Endothelial cell of umbilical vein (primary cell): ENCODE results near the gene MYO1C. TPM values are rescaled to one million over a fixed set of nuclear protein-coding genes. Genes with fewer than 3 reads are reported as not detected.

Experiments used
- BruUV-seq: library from RNA; stranded (reverse); fragments of 400-500 nt; replicated peaks from 2 replicates; lab custom pipeline; 2021; lab: Mats Ljungman, UMichigan
- CTCF ChIA-PET: fragments of 300-600, 350-600 bp; sonication (Branson Sonifier 250); formaldehyde crosslinking; loops from one replicate; lab custom pipeline; 2021; ENCODE audit warnings: antibody characterized with exemption, inconsistent platforms; lab: Charles Lee
- POLR2A ChIA-PET: fragments of 300-600, 350-600 bp; sonication (Branson Sonifier 250); formaldehyde crosslinking; loops from one replicate; lab custom pipeline; 2021; ENCODE audit warnings: antibody characterized with exemption, inconsistent platforms; lab: Charles Lee
- DNase-seq: peaks from one replicate; pipeline ENCODE4 v3.0.0-alpha.2; 2011; ENCODE audit warnings: low read depth, low spot score
- FAIRE-seq: peaks from 2 replicates; lab custom pipeline; 2011; peaks lifted over from hg19 to GRCh38; lab: Jason Lieb, UNC
- H2AFZ ChIP-seq: 2 replicates; pipeline ENCODE4 v1.6.0; 2012; ENCODE audit warnings: low read depth, low read length, control low read depth, inconsistent platforms
- H3K27ac ChIP-seq: 2 replicates; pipeline ENCODE4 v1.5.1; 2011; ENCODE audit warnings: low read depth, mild to moderate bottlenecking, control low read depth, low read length, moderate library complexity; ENCODE audit not compliant: insufficient read depth
- H3K27me3 ChIP-seq, 2 experiments: 2 replicates each; pipeline versions ENCODE4 v1.6.0 to v1.6.1; 2011; ENCODE audit warnings: low read length in 2 of 2, mixed read lengths in 1 of 2; ENCODE audit not compliant: control insufficient read depth in 2 of 2, insufficient read depth in 2 of 2
- H3K36me3 ChIP-seq, 2 experiments: 2 replicates in 1 of 2; 3 replicates in 1 of 2; pipeline ENCODE4 v1.5.1; 2011; ENCODE audit warnings: low read length in 2 of 2, mild to moderate bottlenecking in 1 of 2, moderate library complexity in 1 of 2; ENCODE audit not compliant: control insufficient read depth in 2 of 2, insufficient read depth in 2 of 2; ENCODE audit errors: extremely low read depth in 1 of 2
- H3K4me1 ChIP-seq: 3 replicates; pipeline ENCODE4 v1.5.1; 2011; ENCODE audit warnings: mild to moderate bottlenecking, low read length; ENCODE audit not compliant: control insufficient read depth, insufficient read depth; ENCODE audit errors: extremely low read depth
- H3K4me2 ChIP-seq: 2 replicates; pipeline ENCODE4 v1.6.1; 2011; ENCODE audit warnings: low read length, control low read depth, mixed read lengths; ENCODE audit not compliant: insufficient read depth
- H3K4me3 ChIP-seq, 3 experiments: fragments of 200-600 bp in 1 of 3; sonication (generic), shearing (Covaris generic) in 1 of 3; replicated peaks in 1 of 3; 2 replicates each; pipeline ENCODE4 v1.5.1; 2011 to 2016; ENCODE audit warnings: control low read depth in 3 of 3, low read length in 3 of 3, mild to moderate bottlenecking in 2 of 3, inconsistent platforms in 1 of 3, low read depth in 1 of 3, moderate library complexity in 1 of 3; ENCODE audit not compliant: insufficient read depth in 1 of 3
- H3K79me2 ChIP-seq: 2 replicates; pipeline ENCODE4 v1.6.0; 2012; ENCODE audit warnings: low read length, inconsistent platforms; ENCODE audit not compliant: control insufficient read depth, insufficient read depth
- H3K9ac ChIP-seq: replicated peaks from 2 replicates; pipeline ENCODE3; 2011; ENCODE audit warnings: low read length, control low read depth; ENCODE audit not compliant: insufficient read depth; ENCODE audit errors: extremely low read depth
- H3K9me1 ChIP-seq: replicated peaks from 3 replicates; pipeline ENCODE4 v1.6.0; 2011; ENCODE audit warnings: mild to moderate bottlenecking, low read length; ENCODE audit not compliant: control insufficient read depth, insufficient read depth; ENCODE audit errors: extremely low read depth
- H3K9me3 ChIP-seq: replicated peaks from 2 replicates; pipeline ENCODE4 v1.5.1; 2012; ENCODE audit warnings: low read length, inconsistent platforms; ENCODE audit not compliant: control insufficient read depth, insufficient read depth
- H4K20me1 ChIP-seq: replicated peaks from 2 replicates; pipeline ENCODE3; 2011; ENCODE audit warnings: mild to moderate bottlenecking, low read length; ENCODE audit not compliant: control insufficient read depth, insufficient read depth; ENCODE audit errors: extremely low read depth
- EZH2 ChIP-seq: IDR thresholded peaks from 2 replicates; pipeline ENCODE4 v1.6.1; 2012; ENCODE audit warnings: borderline replicate concordance, low read depth, mild to moderate bottlenecking, moderate library complexity, low read length, inconsistent platforms; ENCODE audit not compliant: severe bottlenecking
- FOS ChIP-seq: IDR thresholded peaks from 2 replicates; pipeline ENCODE4 v1.6.1; 2011; ENCODE audit warnings: mild to moderate bottlenecking, low read length, moderate library complexity, borderline replicate concordance; ENCODE audit not compliant: insufficient read depth
- GATA2 ChIP-seq: IDR thresholded peaks from 2 replicates; pipeline ENCODE4 v1.7.0; 2011; ENCODE audit warnings: low read depth, mild to moderate bottlenecking, moderate library complexity, mixed read lengths, low read length; ENCODE audit not compliant: insufficient read length, insufficient read depth
- MYC ChIP-seq: IDR thresholded peaks from one replicate; pipeline ENCODE4 v1.6.1; 2011; ENCODE audit warnings: mild to moderate bottlenecking, low read depth, low read length
- POLR2A ChIP-seq: IDR thresholded peaks from 2 replicates; pipeline ENCODE4 v1.6.1; 2012; ENCODE audit warnings: low read depth, mild to moderate bottlenecking, control low read depth, low read length
- POLR2AphosphoS5 ChIP-seq: IDR thresholded peaks from 2 replicates; pipeline ENCODE4 v1.6.1; 2012; ENCODE audit warnings: low read depth, mild to moderate bottlenecking, control low read depth, low read length, moderate library complexity; ENCODE audit not compliant: insufficient read depth
- dilution Hi-C: fragments of 300-500 bp; cut with MboI; formaldehyde crosslinking; loops from one replicate; pipeline ENCODE4 v1.15.0; 2019; ENCODE audit warnings: low sequenced_read_pairs; ENCODE audit not compliant: extremely low pct_ligation_motif_present
- intact Hi-C: fragments of 100-400 bp; cut with micrococcal nuclease; formaldehyde crosslinking; loops from one replicate; pipeline ENCODE4 v1.10.0; 2022
- polyA plus RNA-seq, 4 experiments: library from polyadenylated mRNA; depleted of rRNA in 3 of 4; stranded (reverse) in 3 of 4; unstranded in 1 of 4; fragments of >200 nt; gene quantifications; 2 replicates each; pipeline versions ENCODE4 v1.2.1 to v1.2.3, GENCODE V29; 2011 to 2012; ENCODE audit warnings: missing spikeins in 1 of 4
- total RNA-seq: library from RNA; stranded (reverse); gene quantifications from 2 replicates; pipeline ENCODE4 v1.2.3, GENCODE V29; 2021
- TF ChIP-seq, protein P1 (sequence below), 2 donors: IDR thresholded peaks; 1 replicate in 1 of 2; 2 replicates in 1 of 2; pipeline ENCODE4 v1.5.1; 2011; ENCODE audit warnings: low read length in 2 of 2, mild to moderate bottlenecking in 2 of 2, moderate library complexity in 2 of 2, control low read depth in 1 of 2, inconsistent platforms in 1 of 2, low read depth in 1 of 2; ENCODE audit not compliant: insufficient read depth in 1 of 2; ENCODE audit errors: extremely low read depth in 1 of 2
- TF ChIP-seq, protein P2 (sequence below): IDR thresholded peaks from 2 replicates; pipeline ENCODE4 v1.6.1; 2011; ENCODE audit not compliant: insufficient read depth, insufficient read length

Gene MYO1C
- total and polyA plus RNA-seq, 2 donors (not counting 3 experiments of a cell fraction or from before 2014, with no cell fraction given): 141 to 206 TPM

DNA sequence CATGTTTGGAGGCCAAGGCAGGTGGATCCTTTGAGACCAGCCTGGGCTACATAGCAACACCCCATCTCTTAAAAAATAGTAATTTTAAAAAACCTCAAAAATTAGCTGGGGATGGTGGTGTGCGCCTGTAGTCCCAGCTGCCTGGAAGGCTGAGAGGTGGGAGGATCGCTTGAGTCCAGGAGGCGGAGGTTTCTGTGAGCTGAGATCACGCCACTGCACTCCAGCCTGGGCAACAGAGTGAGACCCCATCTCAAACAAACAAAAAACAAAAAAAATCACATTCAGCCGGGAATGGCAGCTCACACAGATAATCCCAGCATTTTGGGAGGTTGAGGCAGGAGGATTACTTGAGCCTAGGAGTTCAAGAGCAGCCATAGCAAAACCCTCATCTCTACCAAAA, 76.1 kb downstream of the MYO1C start:
- Histone ChIP-seq H3K4me1 (peaks cover 12% of the 10 kb centered on the region), H3K79me2 (peaks cover 9% of the 10 kb centered on the region), H3K27ac (no peak overlapping the region), H2AFZ (no peak overlapping the region), H4K20me1 (no peaks in the 10 kb centered on the region), H3K27me3 (no peaks in the 10 kb centered on the region), H3K4me3 (no peak overlapping the region), H3K9ac (no peak overlapping the region), H3K9me3 (no peaks in the 10 kb centered on the region), H3K9me1 (no peaks in the 10 kb centered on the region), H3K36me3 (peaks cover 3 to 12% of the 10 kb centered on the region in 2 experiments), H3K4me2 (no peak overlapping the region)
- ChIA-PET POLR2A (no interaction called here), CTCF (interaction anchor here (1.3 kb wide), 1 partner anchor 51 kb away, joined by 3 read pairs; no protein-coding TSS in a partner anchor)
- no peak for DNase-seq
- BruUV-seq: no TSS peak
- dilution Hi-C loops: no loop called here
- no peak for FAIRE-seq
- intact Hi-C loops: no loop called here
- TF ChIP-seq FOS: no peak
- TF ChIP-seq, protein P1, sequence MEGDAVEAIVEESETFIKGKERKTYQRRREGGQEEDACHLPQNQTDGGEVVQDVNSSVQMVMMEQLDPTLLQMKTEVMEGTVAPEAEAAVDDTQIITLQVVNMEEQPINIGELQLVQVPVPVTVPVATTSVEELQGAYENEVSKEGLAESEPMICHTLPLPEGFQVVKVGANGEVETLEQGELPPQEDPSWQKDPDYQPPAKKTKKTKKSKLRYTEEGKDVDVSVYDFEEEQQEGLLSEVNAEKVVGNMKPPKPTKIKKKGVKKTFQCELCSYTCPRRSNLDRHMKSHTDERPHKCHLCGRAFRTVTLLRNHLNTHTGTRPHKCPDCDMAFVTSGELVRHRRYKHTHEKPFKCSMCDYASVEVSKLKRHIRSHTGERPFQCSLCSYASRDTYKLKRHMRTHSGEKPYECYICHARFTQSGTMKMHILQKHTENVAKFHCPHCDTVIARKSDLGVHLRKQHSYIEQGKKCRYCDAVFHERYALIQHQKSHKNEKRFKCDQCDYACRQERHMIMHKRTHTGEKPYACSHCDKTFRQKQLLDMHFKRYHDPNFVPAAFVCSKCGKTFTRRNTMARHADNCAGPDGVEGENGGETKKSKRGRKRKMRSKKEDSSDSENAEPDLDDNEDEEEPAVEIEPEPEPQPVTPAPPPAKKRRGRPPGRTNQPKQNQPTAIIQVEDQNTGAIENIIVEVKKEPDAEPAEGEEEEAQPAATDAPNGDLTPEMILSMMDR (IDR thresholded peaks at IDR 0.05; ENCODE audit: extremely low read depth in 1 of 2, insufficient read depth in 1 of 2, low read depth in 1 of 2, low read length in 2 of 2): no peak
- TF ChIP-seq POLR2A: no peak
- TF ChIP-seq MYC: no peak
- TF ChIP-seq EZH2: no peak
- TF ChIP-seq POLR2AphosphoS5: no peak
- no peak for TF ChIP-seq GATA2
- TF ChIP-seq, protein P2, sequence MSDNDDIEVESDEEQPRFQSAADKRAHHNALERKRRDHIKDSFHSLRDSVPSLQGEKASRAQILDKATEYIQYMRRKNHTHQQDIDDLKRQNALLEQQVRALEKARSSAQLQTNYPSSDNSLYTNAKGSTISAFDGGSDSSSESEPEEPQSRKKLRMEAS: no peak
